ENCODE measurements around the gene FOXN4. TPM values are rescaled to one million over a fixed set of nuclear protein-coding genes. Genes with fewer than 3 reads are reported as not detected.

The FOXN4 gene
- total and polyA plus RNA-seq, 9 of the 15 experiments (the other 6 are each of a cell fraction or from before 2014, with no cell fraction given) = not detected

GRCh38 chr12:109264095-109264942 is 44.8 kb downstream of the FOXN4 start (continued):
- TF ChIP-seq REST (IDR thresholded peaks at IDR 0.05; ENCODE audit: borderline replicate concordance) (peak; percentile 75; the same call in 1 of the 2 replicates), REST (CRISPR knock-in tag; IDR thresholded peaks at IDR 0.05; ENCODE audit: low read depth) (no peak), RBM22 (IDR thresholded peaks at IDR 0.05; ENCODE audit: low read depth, low read length, poor library complexity, severe bottlenecking) (no peak), ZNF589 (CRISPR knock-in tag; IDR thresholded peaks at IDR 0.05; ENCODE audit: low read depth) (no peak), ATF1 (CRISPR knock-in tag; IDR thresholded peaks at IDR 0.05) (no peak), ATF1 (tag; IDR thresholded peaks at IDR 0.05) (peak; percentile 38; the same call in 1 of the 2 replicates)
